Loucy (cell line): ENCODE measurements around the gene FHIT.

ENCODE experiments used
- H2AFZ ChIP-seq: fragments of 200-600 bp; sonication (generic); 2 replicates; pipeline ENCODE4 v1.6.0; 2016; ENCODE audit warnings: antibody characterized with exemption, mild to moderate bottlenecking, low read length, moderate library complexity
- H3F3A ChIP-seq: fragments of 200-600 bp; 2 replicates; pipeline ENCODE4 v1.6.0; 2016; ENCODE audit warnings: antibody characterized with exemption, low read depth, mild to moderate bottlenecking
- H3K27me3 ChIP-seq: fragments of 200-600 bp; sonication (generic); 2 replicates; pipeline ENCODE4 v1.6.1; 2014; ENCODE audit warnings: low read length, mild to moderate bottlenecking; ENCODE audit not compliant: insufficient read depth, poor library complexity, severe bottlenecking
- H3K36me3 ChIP-seq: fragments of 200-600 bp; sonication (generic); 2 replicates; pipeline ENCODE4 v1.6.1; 2016; ENCODE audit warnings: low read length; ENCODE audit not compliant: insufficient read depth
- H3K4me1 ChIP-seq: fragments of 200-600 bp; sonication (generic); 2 replicates; pipeline ENCODE4 v1.5.1; 2014; ENCODE audit warnings: low read length, mild to moderate bottlenecking; ENCODE audit not compliant: insufficient read depth, poor library complexity, severe bottlenecking
- H3K4me2 ChIP-seq: fragments of 200-600 bp; sonication (generic); 2 replicates; pipeline ENCODE4 v1.6.0; 2014; ENCODE audit warnings: antibody characterized with exemption, low read length, low read depth, mild to moderate bottlenecking; ENCODE audit not compliant: poor library complexity, severe bottlenecking
- H3K4me3 ChIP-seq: fragments of 200-600 bp; sonication (generic); 2 replicates; pipeline ENCODE4 v1.5.1; 2014; ENCODE audit warnings: low read length, mild to moderate bottlenecking, mixed read lengths; ENCODE audit not compliant: poor library complexity, severe bottlenecking
- H3K79me2 ChIP-seq: fragments of 200-600 bp; sonication (generic); 2 replicates; pipeline ENCODE4 v1.6.1; 2014; ENCODE audit warnings: low read length; ENCODE audit not compliant: insufficient read depth
- H3K9ac ChIP-seq: fragments of 200-600 bp; sonication (generic); 2 replicates; pipeline ENCODE4 v1.6.0; 2014; ENCODE audit warnings: mild to moderate bottlenecking, low read depth, low read length, moderate library complexity; ENCODE audit not compliant: poor library complexity, severe bottlenecking
- H3K9me2 ChIP-seq: fragments of 200-600 bp; sonication (generic); replicated peaks from 2 replicates; pipeline ENCODE4 v1.6.1; 2016; ENCODE audit warnings: low read depth, low read length, mixed read lengths
- H3K9me3 ChIP-seq: fragments of 200-600 bp; sonication (generic); 2 replicates; pipeline ENCODE4 v1.6.1; 2014; ENCODE audit warnings: mild to moderate bottlenecking, antibody characterized with exemption, low read length, low read depth; ENCODE audit not compliant: insufficient read depth
- H4K20me1 ChIP-seq: fragments of 200-600 bp; sonication (generic); 2 replicates; pipeline ENCODE4 v1.6.0; 2014; ENCODE audit warnings: antibody characterized with exemption, low read length, mild to moderate bottlenecking; ENCODE audit not compliant: insufficient read depth, poor library complexity, severe bottlenecking
- EZH2phosphoT487 ChIP-seq: fragments of 200-600 bp; IDR thresholded peaks from 2 replicates; pipeline ENCODE4 v1.6.1; 2018; ENCODE audit warnings: antibody characterized with exemption, mild to moderate bottlenecking, moderate library complexity, borderline replicate concordance
- TF ChIP-seq, protein P1 (sequence below): fragments of 200-600 bp; sonication (generic); conservative IDR thresholded peaks from 2 replicates; pipeline ENCODE4 v1.5.1; 2014; ENCODE audit warnings: mild to moderate bottlenecking, antibody characterized with exemption, low read length

Gene FHIT

DNA sequence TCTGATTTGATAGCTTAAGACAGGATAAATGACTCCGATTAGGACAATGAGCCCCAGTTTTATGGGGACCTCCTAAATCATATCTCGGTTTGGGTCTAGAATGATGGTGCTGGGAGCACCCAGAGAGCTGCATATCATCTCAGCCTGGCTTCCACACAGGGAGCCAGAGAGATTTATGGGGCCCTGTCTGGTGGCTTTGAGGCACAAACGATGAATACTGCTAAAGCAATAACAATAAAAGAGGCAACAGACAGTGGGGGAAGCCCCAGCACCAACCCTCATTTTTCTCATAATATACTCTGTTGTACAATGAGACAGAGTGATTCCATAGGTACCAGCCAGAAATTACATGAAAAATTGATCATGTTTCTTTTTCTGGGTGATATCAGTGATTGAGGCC lies 1312.4 kb downstream of the FHIT start:
- no peak overlapping the region for H3K9ac ChIP-seq
- H3F3A ChIP-seq, result no peaks in the 10 kb centered on the region
- TF ChIP-seq, protein P1, sequence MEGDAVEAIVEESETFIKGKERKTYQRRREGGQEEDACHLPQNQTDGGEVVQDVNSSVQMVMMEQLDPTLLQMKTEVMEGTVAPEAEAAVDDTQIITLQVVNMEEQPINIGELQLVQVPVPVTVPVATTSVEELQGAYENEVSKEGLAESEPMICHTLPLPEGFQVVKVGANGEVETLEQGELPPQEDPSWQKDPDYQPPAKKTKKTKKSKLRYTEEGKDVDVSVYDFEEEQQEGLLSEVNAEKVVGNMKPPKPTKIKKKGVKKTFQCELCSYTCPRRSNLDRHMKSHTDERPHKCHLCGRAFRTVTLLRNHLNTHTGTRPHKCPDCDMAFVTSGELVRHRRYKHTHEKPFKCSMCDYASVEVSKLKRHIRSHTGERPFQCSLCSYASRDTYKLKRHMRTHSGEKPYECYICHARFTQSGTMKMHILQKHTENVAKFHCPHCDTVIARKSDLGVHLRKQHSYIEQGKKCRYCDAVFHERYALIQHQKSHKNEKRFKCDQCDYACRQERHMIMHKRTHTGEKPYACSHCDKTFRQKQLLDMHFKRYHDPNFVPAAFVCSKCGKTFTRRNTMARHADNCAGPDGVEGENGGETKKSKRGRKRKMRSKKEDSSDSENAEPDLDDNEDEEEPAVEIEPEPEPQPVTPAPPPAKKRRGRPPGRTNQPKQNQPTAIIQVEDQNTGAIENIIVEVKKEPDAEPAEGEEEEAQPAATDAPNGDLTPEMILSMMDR, result no peak
- TF ChIP-seq EZH2phosphoT487, result no peak

DNA sequence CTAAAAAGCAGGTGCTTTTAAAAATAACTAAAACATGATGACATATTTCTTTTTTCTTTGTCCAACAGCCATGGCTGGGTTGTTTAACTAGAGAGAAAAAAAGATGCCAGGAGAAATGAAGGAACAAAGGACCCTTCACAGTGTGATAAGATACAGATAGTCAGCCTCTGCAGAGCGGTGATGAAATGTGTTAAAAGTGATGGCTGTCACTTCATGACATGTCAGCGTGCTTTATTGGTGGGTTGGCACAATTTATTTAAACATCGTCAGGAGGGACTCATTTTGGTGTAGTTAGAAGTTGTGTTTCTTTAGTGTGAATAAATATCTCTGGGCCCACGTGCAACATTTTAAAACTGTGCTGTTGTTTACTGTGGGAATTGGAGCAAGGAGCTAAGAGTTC lies 1314.1 kb downstream of the FHIT start:
- Histone ChIP-seq H3K79me2 (no peaks in the 10 kb centered on the region), H3K4me1 (no peaks in the 10 kb centered on the region), H3K9ac (no peak overlapping the region), H3K27me3 (no peaks in the 10 kb centered on the region), H3K36me3 (no peaks in the 10 kb centered on the region), H3K9me2 (no peaks in the 10 kb centered on the region), H3K4me2 (no peak overlapping the region), H3K9me3 (no peaks in the 10 kb centered on the region), H2AFZ (no peak overlapping the region), H3K4me3 (no peak overlapping the region), H3F3A (no peaks in the 10 kb centered on the region), H4K20me1 (no peaks in the 10 kb centered on the region)
- TF ChIP-seq, protein P1, result no peak
- no peak for TF ChIP-seq EZH2phosphoT487

More for the DNA sequence above, 1312.4 kb downstream of the FHIT start:
- Histone ChIP-seq H3K27me3 (no peaks in the 10 kb centered on the region), H3K36me3 (no peaks in the 10 kb centered on the region), H3K79me2 (no peaks in the 10 kb centered on the region), H3K4me1 (no peaks in the 10 kb centered on the region), H3K9me3 (no peaks in the 10 kb centered on the region), H3K9me2 (no peaks in the 10 kb centered on the region), H4K20me1 (no peaks in the 10 kb centered on the region), H3K4me3 (no peak overlapping the region), H3K4me2 (no peak overlapping the region), H2AFZ (no peak overlapping the region)

DNA sequence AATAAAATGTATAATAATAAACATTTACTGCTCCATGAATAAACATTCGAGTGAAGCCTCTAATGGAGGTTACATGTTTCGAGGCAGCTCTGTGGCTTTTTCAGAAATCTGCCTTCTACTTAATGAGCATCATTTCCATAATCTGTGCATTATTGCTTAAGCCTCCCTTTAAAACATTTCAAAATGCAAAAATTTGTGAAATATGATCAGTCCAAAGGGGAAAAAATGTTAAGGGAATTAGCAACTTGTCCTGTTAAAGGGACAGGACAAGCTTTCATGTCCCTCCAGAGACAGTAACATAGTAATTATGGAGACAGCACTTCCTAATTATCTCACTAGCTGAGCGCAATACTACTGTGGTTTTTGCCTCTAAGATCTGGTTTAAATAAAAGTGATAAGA lies 1314.8 kb downstream of the FHIT start:
- H4K20me1 ChIP-seq, result no peaks in the 10 kb centered on the region
- no peak overlapping the region for H2AFZ ChIP-seq
- H3K4me3 ChIP-seq, result no peak overlapping the region
- no peaks in the 10 kb centered on the region for H3K4me1 ChIP-seq
- TF ChIP-seq EZH2phosphoT487, result no peak
- TF ChIP-seq, protein P1, result no peak
- H3K27me3 ChIP-seq, result no peaks in the 10 kb centered on the region
- H3K4me2 ChIP-seq, result no peak overlapping the region
- H3K79me2 ChIP-seq, result no peaks in the 10 kb centered on the region
- no peaks in the 10 kb centered on the region for H3K9me2 ChIP-seq
- no peaks in the 10 kb centered on the region for H3K36me3 ChIP-seq
- no peaks in the 10 kb centered on the region for H3K9me3 ChIP-seq
- no peak overlapping the region for H3K9ac ChIP-seq
- no peaks in the 10 kb centered on the region for H3F3A ChIP-seq
